ENCODE measurements around the gene SLC1A6. TPM values are rescaled to one million over a fixed set of nuclear protein-coding genes. Genes with fewer than 3 reads are reported as not detected.

Gene SLC1A6
- total and polyA plus RNA-seq, 2 donors (not counting 1 experiment from before 2014, with no cell fraction given), result 0.25 TPM; not detected in 1

DNA sequence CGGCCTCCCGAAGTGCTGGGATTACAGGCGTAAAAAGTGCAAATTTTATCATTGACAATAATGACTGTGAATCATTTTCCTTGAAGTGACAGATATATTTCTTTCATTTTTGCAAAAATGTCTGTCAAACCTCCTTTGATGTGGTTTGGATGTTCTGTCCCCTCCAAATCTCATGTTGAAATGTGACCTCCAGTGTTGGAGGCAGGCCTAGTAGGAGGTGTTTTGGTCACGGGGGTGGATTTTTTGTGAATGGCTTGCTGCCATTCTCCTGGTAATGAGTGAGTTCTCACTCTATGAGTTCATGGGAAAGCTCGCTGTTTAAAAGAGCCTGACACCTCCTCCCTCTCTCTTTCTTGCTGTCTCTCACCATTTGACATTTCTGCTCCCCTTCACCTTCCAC lies 5.5 kb upstream of the SLC1A6 start:
- no peak overlapping the region for H3K4me3 ChIP-seq (ENCODE audit: control extremely low read depth in 1 of 5, extremely low read depth in 1 of 5, insufficient read depth in 1 of 5, low read depth in 2 of 5, low read length in 4 of 5)
- 94% methylated on average over 4 of the region's 5 CpGs for WGBS (ENCODE audit: insufficient coverage)
- H3K27me3 ChIP-seq (replicated peaks in 1 of 4; ENCODE audit: control extremely low read depth in 1 of 4, control insufficient read depth in 3 of 4, insufficient read depth in 4 of 4, low read length in 3 of 4), result peaks cover 0 to 21% (median 2%) of the 10 kb centered on the region in 4 experiments
- POLR2A ChIA-PET, result no interaction called here
- H3K4me1 Mint-ChIP-seq, result peaks cover 2% of the 10 kb centered on the region
- ATAC-seq (ENCODE audit: low read depth) (no peak), DNase-seq (no peak)
- H3K79me2 ChIP-seq (ENCODE audit: control insufficient read depth, insufficient read depth, low read length), result no peaks in the 10 kb centered on the region
- H3K4me1 ChIP-seq (ENCODE audit: control insufficient read depth in 2 of 2, insufficient read depth in 2 of 2, low read length in 2 of 2), result peaks cover 0 to under 1% of the 10 kb centered on the region in 2 donors
- CTCF ChIA-PET, result interaction anchor here (1.1 kb wide), 1 partner anchor 12 kb away, joined by 3 read pairs; no protein-coding TSS in a partner anchor
- no peak overlapping the region for H2AFZ ChIP-seq (ENCODE audit: insufficient read depth, low read depth, low read length, poor library complexity, severe bottlenecking)
- no peak overlapping the region for H3K9ac ChIP-seq (ENCODE audit: low read length)
- no peak for TF ChIP-seq EZH2 (IDR thresholded peaks at IDR 0.05; ENCODE audit: borderline replicate concordance, insufficient read depth, low read depth, low read length, poor library complexity, severe bottlenecking)
- TF ChIP-seq CTCF (IDR thresholded peaks at IDR 0.05), result no peak
- intact Hi-C loops (cut with micrococcal nuclease), result no loop called here
- no peaks in the 10 kb centered on the region for H3K36me3 ChIP-seq (replicated peaks in 1 of 2; ENCODE audit: control extremely low read depth in 1 of 2, control insufficient read depth in 1 of 2, extremely low read depth in 1 of 2, insufficient read depth in 2 of 2, low read length in 1 of 2)
- H3K27ac Mint-ChIP-seq, result no peak overlapping the region
- no peak overlapping the region for H3K4me3 Mint-ChIP-seq
- no peaks in the 10 kb centered on the region for H4K20me1 ChIP-seq (ENCODE audit: control insufficient read depth, insufficient read depth, low read length, poor library complexity, severe bottlenecking)
- H3K9me3 ChIP-seq (ENCODE audit: control extremely low read depth in 1 of 3, control insufficient read depth in 2 of 3, insufficient read depth in 1 of 3, low read length in 2 of 3), result no peaks in the 10 kb centered on the region
- H3K4me2 ChIP-seq (replicated peaks; ENCODE audit: low read depth, low read length, poor library complexity, severe bottlenecking), result no peak overlapping the region
- H3K27me3 Mint-ChIP-seq, result peaks cover 36% of the 10 kb centered on the region
- H3K27ac ChIP-seq (ENCODE audit: low read length in 2 of 2), result no peak overlapping the region
- H3K9me3 Mint-ChIP-seq (ENCODE audit: insufficient read depth), result no peaks in the 10 kb centered on the region

DNA sequence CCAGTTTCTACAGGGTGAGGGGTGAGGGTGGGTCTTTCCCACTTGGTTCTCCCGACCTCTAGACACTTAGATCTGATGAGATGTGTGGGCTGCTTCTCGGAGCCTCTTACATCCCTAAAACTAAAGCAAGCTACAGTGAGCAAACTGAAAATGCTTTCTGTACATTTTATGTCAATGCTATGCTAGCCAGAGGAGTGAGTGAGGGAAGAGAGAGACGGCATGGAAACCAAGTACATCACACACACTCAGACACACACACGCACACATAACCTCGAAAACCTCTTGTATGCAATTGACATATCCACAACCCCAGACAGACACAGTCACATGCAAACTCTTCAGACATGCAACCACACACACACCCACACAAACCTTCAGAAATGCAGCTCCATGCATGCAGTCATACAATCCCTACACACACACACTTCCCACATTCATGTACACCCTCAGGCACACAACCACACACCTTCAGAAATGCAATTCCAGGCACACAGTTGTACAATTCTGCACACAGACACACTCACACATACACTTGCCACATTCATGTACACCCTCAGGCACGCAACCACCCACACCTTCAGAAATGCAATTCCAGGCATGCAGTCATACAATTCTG lies 1.4 kb downstream of the SLC1A6 start:
- Mint-ChIP-seq H3K9me3 (ENCODE audit: insufficient read depth) (no peaks in the 10 kb centered on the region), H3K27me3 (peaks cover 52% of the 10 kb centered on the region), H3K4me3 (no peak overlapping the region), H3K4me1 (peaks cover 8% of the 10 kb centered on the region), H3K27ac (no peak overlapping the region)
- Histone ChIP-seq H3K9ac (ENCODE audit: low read length) (no peak overlapping the region), H2AFZ (ENCODE audit: insufficient read depth, low read depth, low read length, poor library complexity, severe bottlenecking) (no peak overlapping the region), H3K4me1 (ENCODE audit: control insufficient read depth in 2 of 2, insufficient read depth in 2 of 2, low read length in 2 of 2) (peaks cover 4 to 9% of the 10 kb centered on the region in 2 donors), H3K79me2 (ENCODE audit: control insufficient read depth, insufficient read depth, low read length) (no peaks in the 10 kb centered on the region), H3K9me3 (ENCODE audit: control extremely low read depth in 1 of 3, control insufficient read depth in 2 of 3, insufficient read depth in 1 of 3, low read length in 2 of 3) (no peaks in the 10 kb centered on the region), H3K27ac (ENCODE audit: low read length in 2 of 2) (no peak overlapping the region), H4K20me1 (ENCODE audit: control insufficient read depth, insufficient read depth, low read length, poor library complexity, severe bottlenecking) (no peaks in the 10 kb centered on the region), H3K27me3 (replicated peaks in 1 of 4; ENCODE audit: control extremely low read depth in 1 of 4, control insufficient read depth in 3 of 4, insufficient read depth in 4 of 4, low read length in 3 of 4) (peaks cover 0 to 48% (median 13%) of the 10 kb centered on the region in 4 experiments), H3K4me3 (ENCODE audit: control extremely low read depth in 1 of 5, extremely low read depth in 1 of 5, insufficient read depth in 1 of 5, low read depth in 2 of 5, low read length in 4 of 5) (no peak overlapping the region), H3K4me2 (replicated peaks; ENCODE audit: low read depth, low read length, poor library complexity, severe bottlenecking) (no peak overlapping the region), H3K36me3 (replicated peaks in 1 of 2; ENCODE audit: control extremely low read depth in 1 of 2, control insufficient read depth in 1 of 2, extremely low read depth in 1 of 2, insufficient read depth in 2 of 2, low read length in 1 of 2) (no peaks in the 10 kb centered on the region)
- intact Hi-C loops (cut with micrococcal nuclease), result no loop called here
- 77% methylated on average over 3 of the region's 6 CpGs for WGBS (ENCODE audit: insufficient coverage)
- ATAC-seq (ENCODE audit: low read depth) (no peak), DNase-seq (no peak)
- CTCF ChIA-PET, result no interaction called here
- TF ChIP-seq EZH2 (IDR thresholded peaks at IDR 0.05; ENCODE audit: borderline replicate concordance, insufficient read depth, low read depth, low read length, poor library complexity, severe bottlenecking) (no peak), CTCF (IDR thresholded peaks at IDR 0.05) (no peak)
- POLR2A ChIA-PET, result no interaction called here
